Lower lobe of right lung (tissue), 2 donors: Measurements from ENCODE around the gene MGME1. TPM values are rescaled to one million over a fixed set of nuclear protein-coding genes. Genes with fewer than 3 reads are reported as not detected.
A peak's percentile ranks its signal among the peaks of the same experiment; 100 is the strongest.
"Not testable (repeated sequence)": the region's sequence is repeated elsewhere in the genome, so short reads cannot be mapped to it uniquely, and the experiment has no call there.

Source experiments
- ATAC-seq, 2 donors: fragments of 200-7000 bp; cut with Tn5 transposase; one replicate each; pipeline ENCODE4 v1.9.1; 2020 to 2022; ENCODE audit warnings: mild to moderate bottlenecking in 2 of 2, moderate library complexity in 2 of 2
- DNase-seq: peaks from one replicate; pipeline ENCODE4 v3.0.0-alpha.2; 2020
- H3K27ac ChIP-seq: fragments of 200-600 bp; one replicate; pipeline ENCODE4 v1.8.0; 2022
- H3K27me3 ChIP-seq: fragments of 200-600 bp; one replicate; pipeline ENCODE4 v1.8.0; 2022; ENCODE audit warnings: low read depth
- H3K36me3 ChIP-seq: fragments of 200-600 bp; one replicate; pipeline ENCODE4 v1.8.0; 2022; ENCODE audit warnings: mild to moderate bottlenecking
- H3K4me1 ChIP-seq: fragments of 200-600 bp; one replicate; pipeline ENCODE4 v1.8.0; 2022
- H3K4me3 ChIP-seq: fragments of 200-600 bp; one replicate; pipeline ENCODE4 v1.8.0; 2022; ENCODE audit warnings: mild to moderate bottlenecking
- H3K9me3 ChIP-seq: fragments of 200-600 bp; one replicate; pipeline ENCODE4 v1.8.0; 2022
- CTCF ChIP-seq: fragments of 200-600 bp; IDR thresholded peaks from one replicate; pipeline ENCODE4 v1.8.0; 2022; ENCODE audit warnings: antibody characterized with exemption, mild to moderate bottlenecking
- intact Hi-C: fragments of 100-400 bp; cut with DNase I; formaldehyde crosslinking; loops from one replicate; pipeline ENCODE4 v1.11.0; 2022
- total RNA-seq: library from RNA; stranded (reverse); fragmentation: NEBNext Ultra II Directional; extraction: Animal tissue kit (Norgen Biotek cat#: 25700); gene quantifications from one replicate; pipeline ENCODE4 v1.2.1, GENCODE V29; 2021
- donor health status: DM: no; HTN: yes; CAD: no; lungs with severe emphysema.

The MGME1 gene
- total RNA-seq, 1 donor from 2014 or later: 11.3 TPM

GRCh38 chr20:18018100-18018499 lies 49.3 kb downstream of the MGME1 start:
- no peaks in the 10 kb centered on the region for H3K36me3 ChIP-seq
- no peak for TF ChIP-seq CTCF
- intact Hi-C loops: no loop called here
- no peaks in the 10 kb centered on the region for H3K9me3 ChIP-seq
- no peak overlapping the region for H3K4me3 ChIP-seq
- no peaks in the 10 kb centered on the region for H3K4me1 ChIP-seq
- H3K27me3 ChIP-seq: no peaks in the 10 kb centered on the region
- no peak overlapping the region for H3K27ac ChIP-seq
- DNase-seq: no peak
- ATAC-seq: no peak

- no peak overlapping the region for H3K4me3 ChIP-seq
- DNase-seq: no peak
- TF ChIP-seq CTCF: peak; percentile 38
- ATAC-seq: peak; percentile 47 to 74
- no peaks in the 10 kb centered on the region for H3K9me3 ChIP-seq
- H3K27me3 ChIP-seq: peaks cover 4% of the 10 kb centered on the region
- H3K36me3 ChIP-seq: peaks cover 7% of the 10 kb centered on the region
- H3K27ac ChIP-seq: no peak overlapping the region
- no peaks in the 10 kb centered on the region for H3K4me1 ChIP-seq
- intact Hi-C loops: no loop called here
These were observed 50.2 kb downstream of the MGME1 start for GRCh38 chr20:18019068-18019467.

GRCh38 chr20:18020931-18021330 lies 52.1 kb downstream of the MGME1 start:
- Histone ChIP-seq H3K36me3 (peaks cover 9% of the 10 kb centered on the region), H3K4me3 (no peak overlapping the region), H3K27ac (no peak overlapping the region), H3K9me3 (no peaks in the 10 kb centered on the region), H3K27me3 (peaks cover 4% of the 10 kb centered on the region), H3K4me1 (no peaks in the 10 kb centered on the region)
- DNase-seq (no peak), ATAC-seq (no peak)
- intact Hi-C loops: no loop called here
- TF ChIP-seq CTCF: no peak

GRCh38 chr20:18024606-18025127 lies 55.8 kb downstream of the MGME1 start:
- Histone ChIP-seq H3K27me3 (peaks cover 4% of the 10 kb centered on the region), H3K27ac (no peak overlapping the region), H3K4me3 (no peak overlapping the region), H3K4me1 (no peaks in the 10 kb centered on the region), H3K9me3 (no peaks in the 10 kb centered on the region), H3K36me3 (peaks cover 9% of the 10 kb centered on the region)
- DNase-seq (no peak), ATAC-seq (no peak)
- intact Hi-C loops: no loop called here
- TF ChIP-seq CTCF: no peak

GRCh38 chr20:18027011-18027410 lies 58.2 kb downstream of the MGME1 start:
- intact Hi-C loops, H3K27me3 ChIP-seq, DNase-seq, ATAC-seq, H3K27ac ChIP-seq, H3K36me3 ChIP-seq, H3K4me1 ChIP-seq, H3K4me3 ChIP-seq, H3K9me3 ChIP-seq: not testable (repeated sequence)

GRCh38 chr20:18030020-18030419 lies 61.2 kb downstream of the MGME1 start:
- intact Hi-C loops: no loop called here
- H3K4me1 ChIP-seq: no peaks in the 10 kb centered on the region
- no peaks in the 10 kb centered on the region for H3K9me3 ChIP-seq
- no peaks in the 10 kb centered on the region for H3K27me3 ChIP-seq
- ATAC-seq: no peak
- no peak for TF ChIP-seq CTCF
- no peak overlapping the region for H3K4me3 ChIP-seq
- H3K27ac ChIP-seq: no peak overlapping the region
- no peak for DNase-seq
- H3K36me3 ChIP-seq: no peaks in the 10 kb centered on the region
